ENCODE measurements around the gene TBX19. TPM values are rescaled to one million over a fixed set of nuclear protein-coding genes. Genes with fewer than 3 reads are reported as not detected.

The TBX19 gene
- total RNA-seq, 1 donor from 2014 or later, result 0.51 TPM

GRCh38 chr1:168281603-168282325 lies 1.1 kb downstream of the TBX19 start:
- DNase-seq, result no peak

- DNase-seq, result no peak
Observed at GRCh38 chr1:168285521-168285790, 4.8 kb downstream of the TBX19 start.

GRCh38 chr1:168285971-168286927 lies 5.6 kb downstream of the TBX19 start:
- no peak for DNase-seq

GRCh38 chr1:168287237-168287664 lies 6.6 kb downstream of the TBX19 start:
- peak; percentile 74 for DNase-seq

GRCh38 chr1:168288311-168289052 lies 7.8 kb downstream of the TBX19 start:
- DNase-seq, result no peak

- DNase-seq, result no peak
Observed at GRCh38 chr1:168291222-168291837, 10.7 kb downstream of the TBX19 start.

- DNase-seq, result no peak
Observed at GRCh38 chr1:168293356-168293755, 12.7 kb downstream of the TBX19 start.

- DNase-seq, result no peak
Observed at GRCh38 chr1:168295411-168296114, 14.9 kb downstream of the TBX19 start.

GRCh38 chr1:168297019-168297730 lies 16.5 kb downstream of the TBX19 start:
- DNase-seq, result no peak

- DNase-seq, result no peak
Observed at GRCh38 chr1:168298446-168298845, 17.8 kb downstream of the TBX19 start.

- DNase-seq, result no peak
Observed at GRCh38 chr1:168300626-168301025, 19.9 kb downstream of the TBX19 start.

GRCh38 chr1:168301664-168302320 lies 21.1 kb downstream of the TBX19 start:
- peak; percentile 7 for DNase-seq

GRCh38 chr1:168303716-168304540 lies 23.3 kb downstream of the TBX19 start:
- DNase-seq, result no peak

GRCh38 chr1:168304865-168305264 lies 24.2 kb downstream of the TBX19 start:
- DNase-seq, result no peak

GRCh38 chr1:168312718-168313604 lies 32.3 kb downstream of the TBX19 start:
- no peak for DNase-seq

GRCh38 chr1:168316142-168316541 lies 35.5 kb downstream of the TBX19 start:
- no peak for DNase-seq

- no peak for DNase-seq
Observed at GRCh38 chr1:168317309-168317708, 36.6 kb downstream of the TBX19 start.

GRCh38 chr1:168319691-168320090 lies 39.0 kb downstream of the TBX19 start:
- DNase-seq, result peak; percentile 77

- DNase-seq, result no peak
Observed at GRCh38 chr1:168320149-168320548, 39.5 kb downstream of the TBX19 start.

Measured in dermis blood vessel endothelial cell (primary cell).